PFSK-1 (cell line): Measurements from ENCODE around the gene DNTT.

Experiments
- POLR2AphosphoS5 ChIP-seq: IDR thresholded peaks from 2 replicates; pipeline ENCODE4 v1.6.1; 2012; ENCODE audit warnings: low read depth, mild to moderate bottlenecking, control low read depth, low read length, moderate library complexity
- TAF1 ChIP-seq: IDR thresholded peaks from 2 replicates; pipeline ENCODE4 v1.6.1; 2012; ENCODE audit warnings: low read length, control low read depth, borderline replicate concordance; ENCODE audit not compliant: insufficient read depth
- TF ChIP-seq, protein P1 (sequence below), 2 experiments: IDR thresholded peaks; 2 replicates each; pipeline versions ENCODE4 v1.6.1 to v1.8.0; 2011 to 2012; ENCODE audit warnings: low read depth in 2 of 2, low read length in 2 of 2, control low read depth in 1 of 2, inconsistent platforms in 1 of 2, mild to moderate bottlenecking in 1 of 2, moderate library complexity in 1 of 2; ENCODE audit not compliant: insufficient read depth in 1 of 2

DNA sequence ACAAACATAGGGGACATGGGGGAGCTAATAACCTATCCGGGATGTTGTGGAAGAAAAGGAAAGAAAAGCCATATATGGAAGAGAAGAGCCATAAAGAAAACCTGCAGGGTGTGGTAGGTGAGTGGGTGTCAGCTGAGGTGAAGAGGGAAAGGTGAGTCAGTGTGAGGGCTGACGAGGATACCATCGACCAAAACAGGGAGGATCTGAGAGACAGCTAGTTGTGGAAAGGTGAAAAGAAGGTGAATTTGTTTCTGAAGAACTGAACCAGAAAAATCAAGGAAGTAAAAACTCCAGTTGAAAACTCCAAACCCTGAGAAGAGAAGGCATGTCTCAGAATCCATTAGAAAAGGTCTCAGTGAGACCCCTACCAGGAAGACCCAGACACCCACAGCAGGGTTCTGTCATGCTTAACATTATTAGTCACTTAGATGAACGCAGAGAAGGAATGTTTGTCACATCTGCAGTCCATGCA, 37.0 kb upstream of the DNTT start:
- no peak for TF ChIP-seq TAF1
- TF ChIP-seq POLR2AphosphoS5 = no peak
- TF ChIP-seq, protein P1, sequence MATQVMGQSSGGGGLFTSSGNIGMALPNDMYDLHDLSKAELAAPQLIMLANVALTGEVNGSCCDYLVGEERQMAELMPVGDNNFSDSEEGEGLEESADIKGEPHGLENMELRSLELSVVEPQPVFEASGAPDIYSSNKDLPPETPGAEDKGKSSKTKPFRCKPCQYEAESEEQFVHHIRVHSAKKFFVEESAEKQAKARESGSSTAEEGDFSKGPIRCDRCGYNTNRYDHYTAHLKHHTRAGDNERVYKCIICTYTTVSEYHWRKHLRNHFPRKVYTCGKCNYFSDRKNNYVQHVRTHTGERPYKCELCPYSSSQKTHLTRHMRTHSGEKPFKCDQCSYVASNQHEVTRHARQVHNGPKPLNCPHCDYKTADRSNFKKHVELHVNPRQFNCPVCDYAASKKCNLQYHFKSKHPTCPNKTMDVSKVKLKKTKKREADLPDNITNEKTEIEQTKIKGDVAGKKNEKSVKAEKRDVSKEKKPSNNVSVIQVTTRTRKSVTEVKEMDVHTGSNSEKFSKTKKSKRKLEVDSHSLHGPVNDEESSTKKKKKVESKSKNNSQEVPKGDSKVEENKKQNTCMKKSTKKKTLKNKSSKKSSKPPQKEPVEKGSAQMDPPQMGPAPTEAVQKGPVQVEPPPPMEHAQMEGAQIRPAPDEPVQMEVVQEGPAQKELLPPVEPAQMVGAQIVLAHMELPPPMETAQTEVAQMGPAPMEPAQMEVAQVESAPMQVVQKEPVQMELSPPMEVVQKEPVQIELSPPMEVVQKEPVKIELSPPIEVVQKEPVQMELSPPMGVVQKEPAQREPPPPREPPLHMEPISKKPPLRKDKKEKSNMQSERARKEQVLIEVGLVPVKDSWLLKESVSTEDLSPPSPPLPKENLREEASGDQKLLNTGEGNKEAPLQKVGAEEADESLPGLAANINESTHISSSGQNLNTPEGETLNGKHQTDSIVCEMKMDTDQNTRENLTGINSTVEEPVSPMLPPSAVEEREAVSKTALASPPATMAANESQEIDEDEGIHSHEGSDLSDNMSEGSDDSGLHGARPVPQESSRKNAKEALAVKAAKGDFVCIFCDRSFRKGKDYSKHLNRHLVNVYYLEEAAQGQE (IDR thresholded peaks at IDR 0.05; ENCODE audit: insufficient read depth in 1 of 2, low read depth in 2 of 2, low read length in 2 of 2) = no peak
